Measurements from ENCODE around the gene CRYAB. TPM values are rescaled to one million over a fixed set of nuclear protein-coding genes. Genes with fewer than 3 reads are reported as not detected.

Gene CRYAB
- total and polyA plus RNA-seq, 9 donors, result 226 to 708 (median 618) TPM

GRCh38 chr11:111947143-111947542 is 35.6 kb upstream of the CRYAB start:
- no peak overlapping the region for H3K4me3 ChIP-seq (ENCODE audit: low read length)
- H3K27me3 ChIP-seq (ENCODE audit: control insufficient read depth, insufficient read depth, low read length), result no peaks in the 10 kb centered on the region
- H3K36me3 ChIP-seq (ENCODE audit: control insufficient read depth, insufficient read depth, low read length), result no peaks in the 10 kb centered on the region
- DNase-seq, result no peak
- no peak overlapping the region for H3K27ac ChIP-seq (ENCODE audit: low read length)
- H3K9me3 ChIP-seq (replicated peaks; ENCODE audit: control insufficient read depth, low read depth, low read length), result peaks cover 3% of the 10 kb centered on the region
- H3K4me1 ChIP-seq (ENCODE audit: control insufficient read depth, insufficient read depth, low read length), result peaks cover 6% of the 10 kb centered on the region

- Histone ChIP-seq H3K4me3 (ENCODE audit: low read length) (no peak overlapping the region), H3K4me1 (ENCODE audit: control insufficient read depth, insufficient read depth, low read length) (peaks cover 11% of the 10 kb centered on the region), H3K27me3 (ENCODE audit: control insufficient read depth, insufficient read depth, low read length) (no peaks in the 10 kb centered on the region), H3K36me3 (ENCODE audit: control insufficient read depth, insufficient read depth, low read length) (no peaks in the 10 kb centered on the region), H3K27ac (ENCODE audit: low read length) (no peak overlapping the region), H3K9me3 (replicated peaks; ENCODE audit: control insufficient read depth, low read depth, low read length) (peaks cover 2% of the 10 kb centered on the region)
- WGBS (ENCODE audit: insufficient coverage), result 74% methylated on average over 3 of the region's 3 CpGs
- no peak for DNase-seq
These were observed 34.9 kb upstream of the CRYAB start for GRCh38 chr11:111946499-111946898.

GRCh38 chr11:111945198-111945597 is 33.6 kb upstream of the CRYAB start:
- peaks cover 22% of the 10 kb centered on the region for H3K4me1 ChIP-seq (ENCODE audit: control insufficient read depth, insufficient read depth, low read length)
- no peaks in the 10 kb centered on the region for H3K36me3 ChIP-seq (ENCODE audit: control insufficient read depth, insufficient read depth, low read length)
- no peak overlapping the region for H3K4me3 ChIP-seq (ENCODE audit: low read length)
- no peaks in the 10 kb centered on the region for H3K27me3 ChIP-seq (ENCODE audit: control insufficient read depth, insufficient read depth, low read length)
- H3K27ac ChIP-seq (ENCODE audit: low read length), result no peak overlapping the region
- no peaks in the 10 kb centered on the region for H3K9me3 ChIP-seq (replicated peaks; ENCODE audit: control insufficient read depth, low read depth, low read length)
- DNase-seq, result no peak
- no CpG with 5 or more reads among the region's 1 CpG for WGBS (ENCODE audit: insufficient coverage)

- H3K27ac ChIP-seq (ENCODE audit: low read length), result no peak overlapping the region
These were observed 33.1 kb upstream of the CRYAB start for GRCh38 chr11:111944651-111945051.

GRCh38 chr11:111944139-111944538 is 32.6 kb upstream of the CRYAB start:
- H3K4me1 ChIP-seq (ENCODE audit: control insufficient read depth, insufficient read depth, low read length), result peaks cover 26% of the 10 kb centered on the region
- H3K9me3 ChIP-seq (replicated peaks; ENCODE audit: control insufficient read depth, low read depth, low read length), result no peaks in the 10 kb centered on the region
- H3K27ac ChIP-seq (ENCODE audit: low read length), result no peak overlapping the region
- WGBS (ENCODE audit: insufficient coverage), result 42% methylated on average over 2 of the region's 3 CpGs
- H3K27me3 ChIP-seq (ENCODE audit: control insufficient read depth, insufficient read depth, low read length), result no peaks in the 10 kb centered on the region
- H3K36me3 ChIP-seq (ENCODE audit: control insufficient read depth, insufficient read depth, low read length), result no peaks in the 10 kb centered on the region
- H3K4me3 ChIP-seq (ENCODE audit: low read length), result no peak overlapping the region
- DNase-seq, result peak; percentile 52

More at GRCh38 chr11:111944651-111945051, 33.1 kb upstream of the CRYAB start:
- WGBS (ENCODE audit: insufficient coverage), result 67% methylated on average over 3 of the region's 5 CpGs
- no peaks in the 10 kb centered on the region for H3K27me3 ChIP-seq (ENCODE audit: control insufficient read depth, insufficient read depth, low read length)
- DNase-seq, result no peak
- no peaks in the 10 kb centered on the region for H3K36me3 ChIP-seq (ENCODE audit: control insufficient read depth, insufficient read depth, low read length)
- peaks cover 26% of the 10 kb centered on the region for H3K4me1 ChIP-seq (ENCODE audit: control insufficient read depth, insufficient read depth, low read length)
- H3K9me3 ChIP-seq (replicated peaks; ENCODE audit: control insufficient read depth, low read depth, low read length), result no peaks in the 10 kb centered on the region
- H3K4me3 ChIP-seq (ENCODE audit: low read length), result no peak overlapping the region

GRCh38 chr11:111942829-111943228 is 31.3 kb upstream of the CRYAB start:
- Histone ChIP-seq H3K4me1 (ENCODE audit: control insufficient read depth, insufficient read depth, low read length) (peaks cover 39% of the 10 kb centered on the region), H3K4me3 (ENCODE audit: low read length) (no peak overlapping the region), H3K36me3 (ENCODE audit: control insufficient read depth, insufficient read depth, low read length) (no peaks in the 10 kb centered on the region), H3K27ac (ENCODE audit: low read length) (no peak overlapping the region), H3K9me3 (replicated peaks; ENCODE audit: control insufficient read depth, low read depth, low read length) (no peaks in the 10 kb centered on the region), H3K27me3 (ENCODE audit: control insufficient read depth, insufficient read depth, low read length) (no peaks in the 10 kb centered on the region)
- DNase-seq, result no peak
- 93% methylated on average over 4 of the region's 7 CpGs for WGBS (ENCODE audit: insufficient coverage)

- no peaks in the 10 kb centered on the region for H3K9me3 ChIP-seq (replicated peaks; ENCODE audit: control insufficient read depth, low read depth, low read length)
- 50% methylated on average over 2 of the region's 5 CpGs for WGBS (ENCODE audit: insufficient coverage)
- peaks cover 46% of the 10 kb centered on the region for H3K4me1 ChIP-seq (ENCODE audit: control insufficient read depth, insufficient read depth, low read length)
- H3K27ac ChIP-seq (ENCODE audit: low read length), result peak overlapping the region; percentile 64
- H3K27me3 ChIP-seq (ENCODE audit: control insufficient read depth, insufficient read depth, low read length), result no peaks in the 10 kb centered on the region
- H3K36me3 ChIP-seq (ENCODE audit: control insufficient read depth, insufficient read depth, low read length), result no peaks in the 10 kb centered on the region
- H3K4me3 ChIP-seq (ENCODE audit: low read length), result no peak overlapping the region
- peak; percentile 85 for DNase-seq
These were observed 30.4 kb upstream of the CRYAB start for GRCh38 chr11:111941963-111942362.

- H3K27ac ChIP-seq (ENCODE audit: low read length), result no peak overlapping the region
These were observed 28.4 kb upstream of the CRYAB start for GRCh38 chr11:111939836-111940604.

GRCh38 chr11:111938687-111939160 is 27.2 kb upstream of the CRYAB start:
- Histone ChIP-seq H3K27ac (ENCODE audit: low read length) (peak overlapping the region; percentile 60), H3K4me1 (ENCODE audit: control insufficient read depth, insufficient read depth, low read length) (peaks cover 55% of the 10 kb centered on the region)
- DNase-seq, result peak; percentile 31

More at GRCh38 chr11:111939836-111940604, 28.4 kb upstream of the CRYAB start:
- H3K4me3 ChIP-seq (ENCODE audit: low read length), result no peak overlapping the region
- no CpG with 5 or more reads among the region's 4 CpGs for WGBS (ENCODE audit: insufficient coverage)
- H3K9me3 ChIP-seq (replicated peaks; ENCODE audit: control insufficient read depth, low read depth, low read length), result no peaks in the 10 kb centered on the region
- H3K4me1 ChIP-seq (ENCODE audit: control insufficient read depth, insufficient read depth, low read length), result peaks cover 56% of the 10 kb centered on the region
- H3K27me3 ChIP-seq (ENCODE audit: control insufficient read depth, insufficient read depth, low read length), result no peaks in the 10 kb centered on the region
- no peak for DNase-seq
- H3K36me3 ChIP-seq (ENCODE audit: control insufficient read depth, insufficient read depth, low read length), result no peaks in the 10 kb centered on the region

GRCh38 chr11:111937844-111938243 is 26.3 kb upstream of the CRYAB start:
- peak; percentile 27 for DNase-seq
- Histone ChIP-seq H3K27ac (ENCODE audit: low read length) (peak overlapping the region; percentile 86), H3K9me3 (replicated peaks; ENCODE audit: control insufficient read depth, low read depth, low read length) (no peaks in the 10 kb centered on the region), H3K27me3 (ENCODE audit: control insufficient read depth, insufficient read depth, low read length) (no peaks in the 10 kb centered on the region), H3K4me1 (ENCODE audit: control insufficient read depth, insufficient read depth, low read length) (peaks cover 55% of the 10 kb centered on the region), H3K36me3 (ENCODE audit: control insufficient read depth, insufficient read depth, low read length) (no peaks in the 10 kb centered on the region), H3K4me3 (ENCODE audit: low read length) (peak overlapping the region; percentile 65)
- 29% methylated on average over 7 of the region's 7 CpGs for whole genome bisulfite sequencing (ENCODE audit: insufficient coverage)

More at GRCh38 chr11:111938687-111939160, 27.2 kb upstream of the CRYAB start:
- 13% methylated on average over 4 of the region's 7 CpGs for WGBS (ENCODE audit: insufficient coverage)
- Histone ChIP-seq H3K9me3 (replicated peaks; ENCODE audit: control insufficient read depth, low read depth, low read length) (no peaks in the 10 kb centered on the region), H3K27me3 (ENCODE audit: control insufficient read depth, insufficient read depth, low read length) (no peaks in the 10 kb centered on the region), H3K36me3 (ENCODE audit: control insufficient read depth, insufficient read depth, low read length) (no peaks in the 10 kb centered on the region), H3K4me3 (ENCODE audit: low read length) (no peak overlapping the region)
